Adrenal gland (tissue), 12 donors: ENCODE measurements around the gene NTMT2. TPM values are rescaled to one million over a fixed set of nuclear protein-coding genes. Genes with fewer than 3 reads are reported as not detected.

Experiments
- DNase-seq, 7 donors: peaks; one replicate each; pipeline ENCODE4 v3.0.0-alpha.2; 2019 to 2020
- H3K27ac ChIP-seq, 5 donors: fragments of 200-600 bp; sonication (generic) in 4 of 5; 1 replicate in 3 of 5; 2 replicates in 2 of 5; pipeline versions ENCODE4 v1.5.1 to v1.8.0; 2016 to 2020; ENCODE audit warnings: mild to moderate bottlenecking in 1 of 5
- H3K27me3 ChIP-seq: fragments of 200-600 bp; 2 replicates; pipeline ENCODE4 v1.8.0; 2021
- H3K36me3 ChIP-seq, 2 donors: fragments of 200-600 bp; replicated peaks in 1 of 2; 1 replicate in 1 of 2; 2 replicates in 1 of 2; pipeline versions ENCODE4 v1.5.1 to v1.8.0; 2018 to 2022
- H3K4me1 ChIP-seq, 2 donors: fragments of 200-600 bp; replicated peaks in 1 of 2; 1 replicate in 1 of 2; 2 replicates in 1 of 2; pipeline versions ENCODE4 v1.5.1 to v1.8.0; 2018 to 2021
- H3K4me3 ChIP-seq, 4 donors: fragments of 200-600 bp; sonication (generic) in 3 of 4; one replicate each; pipeline ENCODE4 v1.5.1; 2016 to 2018
- H3K9me3 ChIP-seq, 3 donors: fragments of 200-600 bp; sonication (generic) in 1 of 3; replicated peaks in 1 of 3; 1 replicate in 2 of 3; 2 replicates in 1 of 3; pipeline versions ENCODE4 v1.5.1 to v1.8.0; 2016 to 2021
- POLR2A ChIP-seq, 2 donors: fragments of 450-650 bp; IDR thresholded peaks; one replicate each; pipeline ENCODE4 v1.6.1; 2017; ENCODE audit warnings: antibody characterized with exemption in 2 of 2, mild to moderate bottlenecking in 2 of 2, moderate library complexity in 1 of 2
- WGBS, 4 donors: extraction: QIAGEN DNeasy Blood & Tissue Kit in 2 of 4; methylation state at CpG; one replicate each; pipeline versions ENCODE4 v1.1.5 to v1.1.7; 2013 to 2017; 5-methylcytosine and 5-hydroxymethylcytosine counted together
- intact Hi-C, 2 donors: fragments of 100-400 bp; cut with DNase I; formaldehyde crosslinking; loops; one replicate each; pipeline versions ENCODE4 v1.14.1 to v1.15.0; 2022 to 2023
- polyA plus RNA-seq, 3 donors: library from polyadenylated mRNA; stranded (reverse); fragments of 200-250 nt in 2 of 3; fragments of 350-450 nt in 1 of 3; fragmentation: Illumina TruSeq in 1 of 3; extraction: RNeasy Lipid Tissue Mini Kit (QIAGEN cat#74804) in 1 of 3; gene quantifications; one replicate each; pipeline ENCODE4 v1.2.3, GENCODE V29; 2013 to 2014
- total RNA-seq, 9 donors: library from RNA; depleted of rRNA in 4 of 9; stranded (reverse); fragments of >200 nt in 4 of 9; fragments of 120-200 nt in 1 of 9; fragmentation: NEBNext Ultra II Directional in 1 of 9; extraction: Animal tissue kit (Norgen Biotek cat#: 25700) in 1 of 9; gene quantifications; one replicate each; pipeline versions ENCODE4 v1.1.0 to v1.2.4, GENCODE V29; 2013 to 2023
- TF ChIP-seq, protein P1 (sequence below), 6 experiments: fragments of 450-650 bp in 4 of 6; fragments of 200-600 bp in 2 of 6; sonication (generic) in 1 of 6; IDR thresholded peaks; 1 replicate in 5 of 6; 2 replicates in 1 of 6; pipeline versions ENCODE4 v1.5.1 to v1.8.0; 2016 to 2021; ENCODE audit warnings: antibody characterized with exemption in 6 of 6, mild to moderate bottlenecking in 2 of 6, moderate library complexity in 1 of 6
- donor health status: healthy with polysubstance abuse.
- donor health status: Bipolar disorder and iron deficiency.
- donor health status: DM: yes; HTN: yes; CAD: no.
- donor health status: DM: no; HTN: no; CAD: no.
- donor health status: DM: no; HTN: no; CAD: no.
- donor health status: DM: yes; HTN: yes; CAD: no.

Gene NTMT2
- total and polyA plus RNA-seq, 12 donors, result not detected

- H3K4me1 ChIP-seq, result peaks cover 5 to 13% of the 10 kb centered on the region in 2 donors
- no peaks in the 10 kb centered on the region for H3K9me3 ChIP-seq
- no peaks in the 10 kb centered on the region for H3K27me3 ChIP-seq
- TF ChIP-seq, protein P1, sequence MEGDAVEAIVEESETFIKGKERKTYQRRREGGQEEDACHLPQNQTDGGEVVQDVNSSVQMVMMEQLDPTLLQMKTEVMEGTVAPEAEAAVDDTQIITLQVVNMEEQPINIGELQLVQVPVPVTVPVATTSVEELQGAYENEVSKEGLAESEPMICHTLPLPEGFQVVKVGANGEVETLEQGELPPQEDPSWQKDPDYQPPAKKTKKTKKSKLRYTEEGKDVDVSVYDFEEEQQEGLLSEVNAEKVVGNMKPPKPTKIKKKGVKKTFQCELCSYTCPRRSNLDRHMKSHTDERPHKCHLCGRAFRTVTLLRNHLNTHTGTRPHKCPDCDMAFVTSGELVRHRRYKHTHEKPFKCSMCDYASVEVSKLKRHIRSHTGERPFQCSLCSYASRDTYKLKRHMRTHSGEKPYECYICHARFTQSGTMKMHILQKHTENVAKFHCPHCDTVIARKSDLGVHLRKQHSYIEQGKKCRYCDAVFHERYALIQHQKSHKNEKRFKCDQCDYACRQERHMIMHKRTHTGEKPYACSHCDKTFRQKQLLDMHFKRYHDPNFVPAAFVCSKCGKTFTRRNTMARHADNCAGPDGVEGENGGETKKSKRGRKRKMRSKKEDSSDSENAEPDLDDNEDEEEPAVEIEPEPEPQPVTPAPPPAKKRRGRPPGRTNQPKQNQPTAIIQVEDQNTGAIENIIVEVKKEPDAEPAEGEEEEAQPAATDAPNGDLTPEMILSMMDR (IDR thresholded peaks at IDR 0.05), result no peak
- no peak for TF ChIP-seq POLR2A (IDR thresholded peaks at IDR 0.05)
- H3K27ac ChIP-seq, result no peak overlapping the region
- H3K4me3 ChIP-seq, result no peak overlapping the region
- no peak for DNase-seq
- 44 to 83% (median 74%) methylated on average over 3 of the region's 3 CpGs for WGBS, 4 donors
- intact Hi-C loops, result no loop called here
- no peaks in the 10 kb centered on the region for H3K36me3 ChIP-seq
Observed at GRCh38 chr1:170149241-170149640, 3.5 kb downstream of the NTMT2 start.

- Histone ChIP-seq H3K4me3 (no peak overlapping the region), H3K27me3 (no peaks in the 10 kb centered on the region), H3K9me3 (no peaks in the 10 kb centered on the region), H3K36me3 (no peaks in the 10 kb centered on the region), H3K27ac (no peak overlapping the region), H3K4me1 (peaks cover 5 to 13% of the 10 kb centered on the region in 2 donors)
- DNase-seq, result no peak
- WGBS, 4 donors, result 50 to 74% (median 58%) methylated on average over 2 of the region's 2 CpGs
- TF ChIP-seq POLR2A (IDR thresholded peaks at IDR 0.05), result no peak
- TF ChIP-seq, protein P1 (IDR thresholded peaks at IDR 0.05), result no peak
- intact Hi-C loops, result no loop called here
Observed at GRCh38 chr1:170150016-170150415, 4.3 kb downstream of the NTMT2 start.

DNA sequence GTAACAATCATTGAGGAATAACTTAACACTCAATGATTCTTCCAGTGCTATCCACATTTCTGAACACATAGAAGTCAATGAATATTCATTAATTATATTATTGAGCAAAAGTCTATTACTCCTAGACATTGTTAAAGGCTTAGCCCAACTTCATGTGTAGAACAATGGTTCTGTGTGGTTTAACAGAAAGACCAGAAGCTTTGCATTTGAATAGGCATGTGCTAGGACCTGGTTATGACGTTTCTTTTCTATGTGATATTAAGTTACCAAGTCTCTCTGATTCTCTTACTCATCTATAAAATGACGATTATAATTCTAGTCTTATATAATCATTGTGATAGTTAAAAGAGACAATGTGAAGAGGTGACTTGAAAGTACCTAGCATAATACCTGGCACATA is 5.2 kb downstream of the NTMT2 start:
- intact Hi-C loops, result no loop called here
- WGBS, 4 donors, result 71 to 85% (median 75%) methylated on average over 2 of the region's 2 CpGs
- peaks cover 1 to 9% of the 10 kb centered on the region in 2 donors for H3K4me1 ChIP-seq
- TF ChIP-seq, protein P1 (IDR thresholded peaks at IDR 0.05), result no peak
- no peak for TF ChIP-seq POLR2A (IDR thresholded peaks at IDR 0.05)
- no peak overlapping the region for H3K4me3 ChIP-seq
- no peak for DNase-seq
- no peaks in the 10 kb centered on the region for H3K27me3 ChIP-seq
- H3K27ac ChIP-seq, result no peak overlapping the region
- H3K36me3 ChIP-seq, result no peaks in the 10 kb centered on the region
- H3K9me3 ChIP-seq, result no peaks in the 10 kb centered on the region

DNA sequence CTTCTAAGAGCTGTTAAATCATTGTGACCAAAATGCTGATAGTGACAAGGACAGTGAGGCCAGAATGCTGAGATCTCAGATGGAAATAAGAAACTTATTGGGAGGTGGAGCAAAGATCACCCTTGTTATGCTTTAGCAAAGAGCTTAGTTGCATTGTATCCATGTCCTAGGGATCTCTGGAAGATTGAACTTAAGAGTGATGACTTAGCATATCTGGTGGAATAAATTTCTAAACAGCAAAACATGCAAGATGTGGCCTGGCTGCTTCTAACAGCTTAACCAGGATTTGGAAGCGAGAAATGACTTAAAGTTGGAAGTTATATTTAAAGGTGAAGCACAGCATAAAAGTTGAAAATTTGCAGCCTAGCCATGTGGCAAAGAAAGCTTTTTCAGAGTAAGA is 7.7 kb downstream of the NTMT2 start:
- Histone ChIP-seq H3K27me3 (no peaks in the 10 kb centered on the region), H3K4me1 (no peaks in the 10 kb centered on the region), H3K9me3 (peaks cover 0 to 5% (median 0%) of the 10 kb centered on the region in 3 donors), H3K27ac (no peak overlapping the region), H3K4me3 (no peak overlapping the region), H3K36me3 (no peaks in the 10 kb centered on the region)
- intact Hi-C loops, result no loop called here
- TF ChIP-seq, protein P1 (IDR thresholded peaks at IDR 0.05), result no peak
- DNase-seq, result no peak
- 86 to 92% (median 89%) methylated on average over 1 of the region's 1 CpG for WGBS, 4 donors
